Measurements from ENCODE around the gene CFAP100.

DNA sequence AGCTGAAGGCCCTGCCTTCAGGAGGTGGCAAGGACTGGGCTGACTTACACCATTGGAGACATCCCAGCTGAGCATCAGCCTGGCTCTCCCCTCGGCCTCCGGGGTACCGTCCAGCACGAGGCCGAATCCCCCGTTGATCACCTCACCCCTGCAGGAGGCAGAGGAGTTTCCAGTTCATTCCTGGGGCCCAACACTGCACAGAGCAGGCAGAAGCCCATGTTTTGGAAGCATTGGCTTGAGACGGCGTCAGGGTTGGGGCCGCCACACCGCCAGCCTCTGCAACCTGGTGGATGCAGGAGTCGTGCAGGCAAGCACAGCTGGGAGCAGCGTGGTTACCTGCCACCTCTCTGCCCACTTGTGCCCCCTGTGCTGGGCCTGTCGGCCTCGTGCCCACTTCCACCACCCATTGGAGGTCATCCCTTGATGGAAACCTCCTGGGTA is 88.6 kb downstream of the CFAP100 start:
- TF ChIP-seq ZNF274 (IDR thresholded peaks at IDR 0.05; ENCODE audit: insufficient read depth, insufficient read length) (no peak), CEBPB (IDR thresholded peaks at IDR 0.05; ENCODE audit: borderline replicate concordance in 1 of 2, low read depth in 2 of 2, low read length in 2 of 2) (no peak)

Data from GM12878 (cell line).